ENCODE results near the gene MTPN. TPM values are rescaled to one million over a fixed set of nuclear protein-coding genes. Genes with fewer than 3 reads are reported as not detected.

Gene MTPN
- total and polyA plus RNA-seq, 10 of the 15 experiments (the other 5 are each of a cell fraction or from before 2014, with no cell fraction given), result 38.7 to 146 (median 85.4) TPM

GRCh38 chr7:136009488-136010079 lies 32.4 kb upstream of the MTPN start (continued):
- no peak for TF ChIP-seq BCL11A (IDR thresholded peaks at IDR 0.05; ENCODE audit: low read depth, low read length)
- TF ChIP-seq CTCF (IDR thresholded peaks at IDR 0.05 in 2 of 3, conservative IDR thresholded peaks at IDR 0.05 in 1 of 3; ENCODE audit: control insufficient read depth in 2 of 3, extremely low read depth in 1 of 3, insufficient read depth in 1 of 3, low read depth in 3 of 3, low read length in 3 of 3), result peak; percentile 43 to 69 (median 46); a peak in 5 of 6 replicates
- no peak for TF ChIP-seq SREBF2 (IDR thresholded peaks at IDR 0.05; ENCODE audit: low read length)
- no peak for TF ChIP-seq EZH2 (IDR thresholded peaks at IDR 0.05; ENCODE audit: borderline replicate concordance, control insufficient read depth, low read depth, low read length)
- TF ChIP-seq RBBP5 (conservative IDR thresholded peaks at IDR 0.05), result no peak
- no peak for TF ChIP-seq ZBTB11 (CRISPR knock-in tag; IDR thresholded peaks at IDR 0.05)
- TF ChIP-seq ATF2 (IDR thresholded peaks at IDR 0.05; ENCODE audit: low read length), result no peak
- no peak for TF ChIP-seq TAF1 (IDR thresholded peaks at IDR 0.05; ENCODE audit: borderline replicate concordance, low read depth, low read length)
- TF ChIP-seq PML (IDR thresholded peaks at IDR 0.05; ENCODE audit: low read length), result no peak
- TF ChIP-seq ZNF24 (IDR thresholded peaks at IDR 0.05), result peak; percentile 97
- TF ChIP-seq RAD21 (IDR thresholded peaks at IDR 0.05; ENCODE audit: insufficient read depth, low read depth, low read length), result peak; percentile 93
- TF ChIP-seq RELB (IDR thresholded peaks at IDR 0.05; ENCODE audit: low read depth), result peak; percentile 16; the same call in 1 of the 2 replicates
- TF ChIP-seq NR2C1 (IDR thresholded peaks at IDR 0.05), result no peak
- no peak for TF ChIP-seq PBX3 (IDR thresholded peaks at IDR 0.05; ENCODE audit: insufficient replicate concordance, low read depth, low read length)
- no peak for TF ChIP-seq IKZF2 (IDR thresholded peaks at IDR 0.05)
- TF ChIP-seq RCOR1 (conservative IDR thresholded peaks at IDR 0.05; ENCODE audit: low read depth, low read length), result no peak
- TF ChIP-seq RFX5 (IDR thresholded peaks at IDR 0.05; ENCODE audit: low read depth, low read length), result no peak
- TF ChIP-seq YBX1 (IDR thresholded peaks at IDR 0.05), result no peak
- TF ChIP-seq CBX3 (IDR thresholded peaks at IDR 0.05; ENCODE audit: borderline replicate concordance, low read depth), result no peak
- no peak for TF ChIP-seq EGR1 (IDR thresholded peaks at IDR 0.05; ENCODE audit: borderline replicate concordance in 1 of 2, low read depth in 2 of 2, low read length in 2 of 2)
- TF ChIP-seq ESRRA (IDR thresholded peaks at IDR 0.05; ENCODE audit: low read length), result no peak
- TF ChIP-seq CBX5 (IDR thresholded peaks at IDR 0.05; ENCODE audit: low read depth), result no peak

Measured in GM12878 (cell line).